Hematopoietic multipotent progenitor cell treated with erythropoietin and hydrocortisone succinate and interleukin-3 and kit ligand, for 4 days (in vitro differentiated cells): ENCODE results near the gene FXYD3.

Experiments
- DNase-seq: peaks from one replicate; pipeline ENCODE4 v3.0.0-alpha.2; 2015

FXYD3 gene

DNA sequence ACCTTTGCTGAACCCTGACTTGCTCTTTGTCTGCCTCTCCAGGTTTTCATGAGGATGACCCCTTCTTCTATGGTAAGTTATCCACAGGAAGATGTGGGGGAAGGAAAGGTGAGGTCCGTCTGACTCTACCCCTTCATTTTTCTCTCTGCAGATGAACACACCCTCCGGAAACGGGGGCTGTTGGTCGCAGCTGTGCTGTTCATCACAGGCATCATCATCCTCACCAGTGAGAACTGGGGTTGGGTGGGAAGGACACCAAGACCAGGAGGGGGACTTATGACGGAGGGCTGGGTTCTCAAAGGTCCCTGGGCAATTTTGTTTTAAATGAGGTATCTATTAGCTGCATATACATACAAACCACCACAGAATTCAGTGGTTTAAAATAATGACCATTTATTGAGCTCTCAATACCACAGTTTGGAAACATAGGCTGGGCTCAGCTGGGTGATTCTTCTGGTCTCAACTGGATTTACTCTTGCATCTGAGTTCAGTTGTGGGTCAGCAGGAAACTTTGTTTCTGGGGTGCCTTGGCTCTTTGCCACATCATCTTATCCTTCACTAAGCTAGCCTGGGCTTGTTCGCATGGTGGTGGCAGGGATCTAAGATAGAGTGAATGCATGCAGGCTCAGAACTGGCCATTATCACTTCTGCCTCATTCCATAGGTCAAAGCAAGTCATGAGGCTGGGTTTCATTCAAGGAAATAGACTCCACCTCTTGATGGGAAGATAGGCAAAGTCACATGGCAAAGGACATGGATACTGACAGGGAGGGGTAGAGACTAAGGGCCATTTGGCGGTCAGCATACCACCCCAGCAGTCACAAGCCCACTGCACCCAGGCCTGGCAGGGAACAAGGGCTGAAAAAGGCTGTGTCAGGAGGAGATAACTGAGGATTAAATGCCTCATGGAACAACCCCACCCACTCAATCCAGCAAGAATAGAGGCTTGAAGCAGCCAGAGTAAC, 50.8 kb downstream of the FXYD3 start:
- peak; percentile 58 for DNase-seq

DNA sequence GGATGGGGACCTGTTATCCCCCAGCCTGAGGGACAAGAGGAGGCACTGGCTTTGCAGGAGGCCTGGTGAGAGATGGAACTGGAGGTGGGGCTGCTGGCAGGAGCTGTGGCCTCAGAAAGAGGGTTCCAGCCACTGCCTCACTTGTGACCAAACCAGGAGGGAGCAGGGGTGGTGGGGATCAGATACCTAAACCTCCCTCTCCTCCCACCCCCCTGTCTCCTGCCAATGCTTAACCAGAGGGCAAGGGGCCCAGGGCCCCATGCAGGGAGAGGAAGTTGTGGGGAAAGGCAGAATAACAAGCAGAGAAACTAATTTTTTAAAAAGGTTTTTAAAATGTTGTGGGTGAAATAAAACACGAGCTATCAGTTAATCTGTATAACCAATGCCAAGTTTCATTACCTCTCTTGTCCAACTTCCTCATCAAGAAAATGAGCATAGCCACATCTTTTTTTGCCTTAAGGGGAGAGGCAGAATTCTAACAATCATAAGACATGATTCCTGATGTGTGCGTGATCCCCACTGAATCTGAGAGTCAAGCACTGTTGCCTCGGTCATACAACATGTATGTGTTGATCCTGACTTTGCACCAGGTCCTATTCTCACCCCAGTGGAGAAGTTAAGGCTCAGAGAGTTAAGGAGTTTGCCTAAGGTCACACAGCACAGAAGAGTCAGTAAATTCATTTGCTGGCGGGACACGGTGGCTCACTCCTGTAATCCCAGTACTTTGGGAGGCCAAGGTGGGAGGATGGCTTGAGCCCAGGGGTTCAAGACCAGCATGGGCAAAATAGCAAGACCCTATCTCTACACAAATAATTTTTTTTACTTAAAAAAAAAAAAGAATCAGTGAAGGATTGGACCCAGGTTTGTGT, 51.9 kb downstream of the FXYD3 start:
- DNase-seq = peak; percentile 86

DNA sequence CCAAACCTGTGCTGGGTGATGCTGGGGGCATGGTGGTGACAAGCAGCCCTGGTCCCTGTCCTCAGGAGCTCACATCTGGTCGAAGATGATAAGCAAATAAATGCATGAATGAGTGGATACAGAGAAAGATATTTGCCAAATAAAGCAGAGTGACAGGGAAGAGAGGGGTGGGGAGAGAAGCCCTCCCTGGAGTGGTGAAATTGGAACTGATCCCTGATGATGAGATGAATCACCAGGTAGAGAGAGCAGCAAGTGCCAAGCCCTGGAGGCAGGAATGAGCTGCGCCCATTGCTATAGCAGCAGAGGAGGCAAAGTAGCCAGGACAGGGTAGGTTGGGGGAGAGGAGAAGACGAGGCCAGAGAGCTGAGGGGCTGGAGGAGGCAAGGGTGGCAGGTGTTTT, 52.6 kb downstream of the FXYD3 start:
- DNase-seq = peak; percentile 67

DNA sequence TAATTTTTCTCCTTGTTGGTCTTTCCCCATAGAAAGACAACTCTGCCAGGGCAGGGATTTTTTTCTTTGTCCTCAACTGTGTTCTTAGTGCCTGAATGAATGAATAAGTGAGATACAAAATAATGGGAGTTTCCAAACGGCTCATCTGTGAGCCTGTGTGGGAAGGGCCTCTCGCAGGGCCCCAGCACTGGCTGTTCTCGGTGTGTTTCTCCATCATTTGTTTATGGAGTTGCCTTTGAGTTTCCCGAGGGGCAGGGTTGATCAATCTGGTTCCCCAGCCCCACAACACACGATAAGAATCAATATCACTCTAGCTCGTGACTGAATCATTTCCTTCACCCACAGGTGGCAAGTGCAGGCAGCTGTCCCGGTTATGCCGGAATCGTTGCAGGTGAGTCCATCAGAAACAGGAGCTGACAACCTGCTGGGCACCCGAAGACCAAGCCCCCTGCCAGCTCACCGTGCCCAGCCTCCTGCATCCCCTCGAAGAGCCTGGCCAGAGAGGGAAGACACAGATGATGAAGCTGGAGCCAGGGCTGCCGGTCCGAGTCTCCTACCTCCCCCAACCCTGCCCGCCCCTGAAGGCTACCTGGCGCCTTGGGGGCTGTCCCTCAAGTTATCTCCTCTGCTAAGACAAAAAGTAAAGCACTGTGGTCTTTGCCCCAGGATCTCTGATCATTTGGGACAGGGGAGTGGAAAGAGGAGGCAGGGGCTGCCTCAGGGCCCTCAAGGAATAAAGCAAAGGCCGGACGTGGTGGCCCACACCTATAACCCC, 53.8 kb downstream of the FXYD3 start:
- DNase-seq = no peak

- DNase-seq = peak; percentile 47
Measured at GRCh38 chr19:35170359-35171061, 54.9 kb downstream of the FXYD3 start.

GRCh38 chr19:35171730-35172129, 56.1 kb downstream of the FXYD3 start:
- DNase-seq = peak; percentile 91
